Endothelial cell of umbilical vein (primary cell): ENCODE results near the gene RBM4. TPM values are rescaled to one million over a fixed set of nuclear protein-coding genes. Genes with fewer than 3 reads are reported as not detected.

ENCODE experiments used
- BruUV-seq: library from RNA; stranded (reverse); fragments of 400-500 nt; replicated peaks from 2 replicates; lab custom pipeline; 2021; lab: Mats Ljungman, UMichigan
- CTCF ChIA-PET: fragments of 300-600, 350-600 bp; sonication (Branson Sonifier 250); formaldehyde crosslinking; loops from one replicate; lab custom pipeline; 2021; ENCODE audit warnings: antibody characterized with exemption, inconsistent platforms; lab: Charles Lee
- POLR2A ChIA-PET: fragments of 300-600, 350-600 bp; sonication (Branson Sonifier 250); formaldehyde crosslinking; loops from one replicate; lab custom pipeline; 2021; ENCODE audit warnings: antibody characterized with exemption, inconsistent platforms; lab: Charles Lee
- DNase-seq: peaks from one replicate; pipeline ENCODE4 v3.0.0-alpha.2; 2011; ENCODE audit warnings: low read depth, low spot score
- FAIRE-seq: peaks from 2 replicates; lab custom pipeline; 2011; peaks lifted over from hg19 to GRCh38; lab: Jason Lieb, UNC
- H2AFZ ChIP-seq: 2 replicates; pipeline ENCODE4 v1.6.0; 2012; ENCODE audit warnings: low read depth, low read length, control low read depth, inconsistent platforms
- H3K27ac ChIP-seq: 2 replicates; pipeline ENCODE4 v1.5.1; 2011; ENCODE audit warnings: low read depth, mild to moderate bottlenecking, control low read depth, low read length, moderate library complexity; ENCODE audit not compliant: insufficient read depth
- H3K27me3 ChIP-seq, 2 experiments: 2 replicates each; pipeline versions ENCODE4 v1.6.0 to v1.6.1; 2011; ENCODE audit warnings: low read length in 2 of 2, mixed read lengths in 1 of 2; ENCODE audit not compliant: control insufficient read depth in 2 of 2, insufficient read depth in 2 of 2
- H3K36me3 ChIP-seq, 2 experiments: 2 replicates in 1 of 2; 3 replicates in 1 of 2; pipeline ENCODE4 v1.5.1; 2011; ENCODE audit warnings: low read length in 2 of 2, mild to moderate bottlenecking in 1 of 2, moderate library complexity in 1 of 2; ENCODE audit not compliant: control insufficient read depth in 2 of 2, insufficient read depth in 2 of 2; ENCODE audit errors: extremely low read depth in 1 of 2
- H3K4me1 ChIP-seq: 3 replicates; pipeline ENCODE4 v1.5.1; 2011; ENCODE audit warnings: mild to moderate bottlenecking, low read length; ENCODE audit not compliant: control insufficient read depth, insufficient read depth; ENCODE audit errors: extremely low read depth
- H3K4me2 ChIP-seq: 2 replicates; pipeline ENCODE4 v1.6.1; 2011; ENCODE audit warnings: low read length, control low read depth, mixed read lengths; ENCODE audit not compliant: insufficient read depth
- H3K4me3 ChIP-seq, 3 experiments: fragments of 200-600 bp in 1 of 3; sonication (generic), shearing (Covaris generic) in 1 of 3; replicated peaks in 1 of 3; 2 replicates each; pipeline ENCODE4 v1.5.1; 2011 to 2016; ENCODE audit warnings: control low read depth in 3 of 3, low read length in 3 of 3, mild to moderate bottlenecking in 2 of 3, inconsistent platforms in 1 of 3, low read depth in 1 of 3, moderate library complexity in 1 of 3; ENCODE audit not compliant: insufficient read depth in 1 of 3
- H3K79me2 ChIP-seq: 2 replicates; pipeline ENCODE4 v1.6.0; 2012; ENCODE audit warnings: low read length, inconsistent platforms; ENCODE audit not compliant: control insufficient read depth, insufficient read depth
- H3K9ac ChIP-seq: replicated peaks from 2 replicates; pipeline ENCODE3; 2011; ENCODE audit warnings: low read length, control low read depth; ENCODE audit not compliant: insufficient read depth; ENCODE audit errors: extremely low read depth
- H3K9me1 ChIP-seq: replicated peaks from 3 replicates; pipeline ENCODE4 v1.6.0; 2011; ENCODE audit warnings: mild to moderate bottlenecking, low read length; ENCODE audit not compliant: control insufficient read depth, insufficient read depth; ENCODE audit errors: extremely low read depth
- H3K9me3 ChIP-seq: replicated peaks from 2 replicates; pipeline ENCODE4 v1.5.1; 2012; ENCODE audit warnings: low read length, inconsistent platforms; ENCODE audit not compliant: control insufficient read depth, insufficient read depth
- H4K20me1 ChIP-seq: replicated peaks from 2 replicates; pipeline ENCODE3; 2011; ENCODE audit warnings: mild to moderate bottlenecking, low read length; ENCODE audit not compliant: control insufficient read depth, insufficient read depth; ENCODE audit errors: extremely low read depth
- EZH2 ChIP-seq: IDR thresholded peaks from 2 replicates; pipeline ENCODE4 v1.6.1; 2012; ENCODE audit warnings: borderline replicate concordance, low read depth, mild to moderate bottlenecking, moderate library complexity, low read length, inconsistent platforms; ENCODE audit not compliant: severe bottlenecking
- FOS ChIP-seq: IDR thresholded peaks from 2 replicates; pipeline ENCODE4 v1.6.1; 2011; ENCODE audit warnings: mild to moderate bottlenecking, low read length, moderate library complexity, borderline replicate concordance; ENCODE audit not compliant: insufficient read depth
- GATA2 ChIP-seq: IDR thresholded peaks from 2 replicates; pipeline ENCODE4 v1.7.0; 2011; ENCODE audit warnings: low read depth, mild to moderate bottlenecking, moderate library complexity, mixed read lengths, low read length; ENCODE audit not compliant: insufficient read length, insufficient read depth
- JUN ChIP-seq: IDR thresholded peaks from 2 replicates; pipeline ENCODE4 v1.6.1; 2011; ENCODE audit warnings: borderline replicate concordance, low read depth; ENCODE audit not compliant: insufficient read length, insufficient read depth
- MYC ChIP-seq: IDR thresholded peaks from one replicate; pipeline ENCODE4 v1.6.1; 2011; ENCODE audit warnings: mild to moderate bottlenecking, low read depth, low read length
- POLR2A ChIP-seq: IDR thresholded peaks from 2 replicates; pipeline ENCODE4 v1.6.1; 2012; ENCODE audit warnings: low read depth, mild to moderate bottlenecking, control low read depth, low read length
- POLR2AphosphoS5 ChIP-seq: IDR thresholded peaks from 2 replicates; pipeline ENCODE4 v1.6.1; 2012; ENCODE audit warnings: low read depth, mild to moderate bottlenecking, control low read depth, low read length, moderate library complexity; ENCODE audit not compliant: insufficient read depth
- dilution Hi-C: fragments of 300-500 bp; cut with MboI; formaldehyde crosslinking; loops from one replicate; pipeline ENCODE4 v1.15.0; 2019; ENCODE audit warnings: low sequenced_read_pairs; ENCODE audit not compliant: extremely low pct_ligation_motif_present
- intact Hi-C: fragments of 100-400 bp; cut with micrococcal nuclease; formaldehyde crosslinking; loops from one replicate; pipeline ENCODE4 v1.10.0; 2022
- polyA plus RNA-seq, 4 experiments: library from polyadenylated mRNA; depleted of rRNA in 3 of 4; stranded (reverse) in 3 of 4; unstranded in 1 of 4; fragments of >200 nt; gene quantifications; 2 replicates each; pipeline versions ENCODE4 v1.2.1 to v1.2.3, GENCODE V29; 2011 to 2012; ENCODE audit warnings: missing spikeins in 1 of 4
- total RNA-seq: library from RNA; stranded (reverse); gene quantifications from 2 replicates; pipeline ENCODE4 v1.2.3, GENCODE V29; 2021
- TF ChIP-seq, protein P1 (sequence below): IDR thresholded peaks from 2 replicates; pipeline ENCODE4 v1.6.1; 2011; ENCODE audit not compliant: insufficient read depth, insufficient read length
- TF ChIP-seq, protein P2 (sequence below), 2 donors: IDR thresholded peaks; 1 replicate in 1 of 2; 2 replicates in 1 of 2; pipeline ENCODE4 v1.5.1; 2011; ENCODE audit warnings: low read length in 2 of 2, mild to moderate bottlenecking in 2 of 2, moderate library complexity in 2 of 2, control low read depth in 1 of 2, inconsistent platforms in 1 of 2, low read depth in 1 of 2; ENCODE audit not compliant: insufficient read depth in 1 of 2; ENCODE audit errors: extremely low read depth in 1 of 2

The RBM4 gene
- total and polyA plus RNA-seq, 2 donors (not counting 3 experiments of a cell fraction or from before 2014, with no cell fraction given), result 153 to 361 TPM

DNA sequence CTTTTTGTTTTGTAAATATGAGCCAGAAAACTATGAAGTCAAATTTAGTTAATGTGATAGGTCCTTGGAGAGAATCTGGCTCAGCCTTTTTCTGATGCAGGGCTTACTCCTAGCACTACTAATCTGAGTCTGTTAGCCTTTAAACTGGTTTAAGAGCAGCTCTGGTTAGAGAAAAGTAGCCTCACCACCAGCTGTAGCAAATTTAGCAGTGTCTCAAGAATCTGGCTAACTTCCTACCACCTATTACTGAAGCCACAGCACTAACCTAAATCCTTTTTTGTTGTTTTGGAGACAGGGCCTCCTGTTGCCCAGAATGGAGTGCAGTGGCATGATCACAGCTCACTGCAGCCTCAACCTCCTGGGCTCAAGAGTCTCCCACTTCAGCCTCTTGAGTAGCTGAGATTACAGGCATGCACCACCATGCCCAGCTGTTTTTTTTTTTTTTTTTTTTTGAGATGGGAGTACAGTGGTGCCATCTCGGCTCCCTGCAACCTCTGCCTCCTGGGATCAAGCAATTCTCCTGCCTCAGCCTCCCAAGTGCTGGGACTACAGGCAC is 25.3 kb downstream of the RBM4 start:
- FAIRE-seq (no peak), DNase-seq (no peak)
- BruUV-seq, result no TSS peak
- Histone ChIP-seq H3K27me3 (no peaks in the 10 kb centered on the region), H3K4me3 (no peak overlapping the region), H3K4me1 (no peaks in the 10 kb centered on the region), H3K36me3 (peaks cover 11 to 13% of the 10 kb centered on the region in 2 experiments), H3K4me2 (no peak overlapping the region), H3K9me1 (no peaks in the 10 kb centered on the region), H3K27ac (no peak overlapping the region), H3K9me3 (no peaks in the 10 kb centered on the region), H3K79me2 (peaks cover 21% of the 10 kb centered on the region), H3K9ac (no peak overlapping the region), H2AFZ (no peak overlapping the region), H4K20me1 (no peaks in the 10 kb centered on the region)
- intact Hi-C loops, result no loop called here
- dilution Hi-C loops, result no loop called here
- CTCF ChIA-PET, result interaction anchor here (0.9 to 2.4 kb wide), 3 partner anchors 10 to 15 kb away, joined by 3 to 9 read pairs (median 5); no protein-coding TSS in a partner anchor
- POLR2A ChIA-PET, result interaction anchor here (0.7 kb wide), 1 partner anchor 16 kb away, joined by 5 read pairs; no protein-coding TSS in a partner anchor
- TF ChIP-seq EZH2 (no peak), POLR2AphosphoS5 (no peak), GATA2 (no peak), POLR2A (no peak), FOS (no peak), JUN (no peak), MYC (no peak)
- TF ChIP-seq, protein P1, sequence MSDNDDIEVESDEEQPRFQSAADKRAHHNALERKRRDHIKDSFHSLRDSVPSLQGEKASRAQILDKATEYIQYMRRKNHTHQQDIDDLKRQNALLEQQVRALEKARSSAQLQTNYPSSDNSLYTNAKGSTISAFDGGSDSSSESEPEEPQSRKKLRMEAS, result no peak
- TF ChIP-seq, protein P2, sequence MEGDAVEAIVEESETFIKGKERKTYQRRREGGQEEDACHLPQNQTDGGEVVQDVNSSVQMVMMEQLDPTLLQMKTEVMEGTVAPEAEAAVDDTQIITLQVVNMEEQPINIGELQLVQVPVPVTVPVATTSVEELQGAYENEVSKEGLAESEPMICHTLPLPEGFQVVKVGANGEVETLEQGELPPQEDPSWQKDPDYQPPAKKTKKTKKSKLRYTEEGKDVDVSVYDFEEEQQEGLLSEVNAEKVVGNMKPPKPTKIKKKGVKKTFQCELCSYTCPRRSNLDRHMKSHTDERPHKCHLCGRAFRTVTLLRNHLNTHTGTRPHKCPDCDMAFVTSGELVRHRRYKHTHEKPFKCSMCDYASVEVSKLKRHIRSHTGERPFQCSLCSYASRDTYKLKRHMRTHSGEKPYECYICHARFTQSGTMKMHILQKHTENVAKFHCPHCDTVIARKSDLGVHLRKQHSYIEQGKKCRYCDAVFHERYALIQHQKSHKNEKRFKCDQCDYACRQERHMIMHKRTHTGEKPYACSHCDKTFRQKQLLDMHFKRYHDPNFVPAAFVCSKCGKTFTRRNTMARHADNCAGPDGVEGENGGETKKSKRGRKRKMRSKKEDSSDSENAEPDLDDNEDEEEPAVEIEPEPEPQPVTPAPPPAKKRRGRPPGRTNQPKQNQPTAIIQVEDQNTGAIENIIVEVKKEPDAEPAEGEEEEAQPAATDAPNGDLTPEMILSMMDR (IDR thresholded peaks at IDR 0.05; ENCODE audit: extremely low read depth in 1 of 2, insufficient read depth in 1 of 2, low read depth in 1 of 2, low read length in 2 of 2), result no peak
